ENCODE measurements around the gene IER3IP1.

DNA sequence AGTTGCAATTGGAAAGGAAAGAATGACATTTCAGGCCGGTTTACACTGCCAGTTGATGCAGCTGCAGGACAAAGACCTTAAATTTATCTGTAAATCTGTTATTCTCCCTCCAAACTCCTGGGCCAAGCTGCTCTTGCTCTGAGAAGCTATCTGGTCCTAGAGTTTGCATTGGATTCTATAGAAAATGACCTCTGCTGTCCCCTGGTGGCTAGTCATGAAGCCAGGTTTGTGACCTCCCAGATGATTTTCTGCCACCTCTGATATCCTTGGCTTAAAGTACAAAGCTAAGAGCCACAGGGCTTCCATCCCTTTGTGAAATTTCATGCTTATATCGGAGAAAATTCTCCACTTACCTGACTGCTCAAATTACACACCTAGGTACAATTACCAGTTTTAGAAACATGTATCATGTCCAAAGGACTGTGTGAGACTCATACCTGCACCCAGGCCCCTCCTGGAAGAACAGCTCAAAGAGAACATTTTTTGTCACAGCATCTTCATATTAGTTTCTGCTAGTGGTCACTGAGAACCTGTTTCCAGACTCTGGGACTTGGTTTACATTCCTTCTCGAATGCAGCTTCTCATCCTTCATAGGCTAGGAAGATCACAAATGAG, 28.9 kb upstream of the IER3IP1 start:
- no peak for TF ChIP-seq REST (IDR thresholded peaks at IDR 0.05; ENCODE audit: insufficient read depth in 1 of 2, low read depth in 2 of 2, low read length in 2 of 2)
- no peak for TF ChIP-seq TAF1 (IDR thresholded peaks at IDR 0.05; ENCODE audit: borderline replicate concordance, insufficient read depth, low read length)
- TF ChIP-seq SIN3A (IDR thresholded peaks at IDR 0.05; ENCODE audit: borderline replicate concordance, insufficient read depth, low read length), result no peak
- TF ChIP-seq POLR2AphosphoS5 (IDR thresholded peaks at IDR 0.05; ENCODE audit: low read depth, low read length), result no peak

All from PFSK-1 (cell line).